Stimulated activated CD8-positive, alpha-beta memory T cell treated with anti-CD3 and anti-CD28 coated beads, Interleukin-12 subunit alpha, Interleukin-12 subunit beta, amount 100 ng/mL, for 4 hours (primary cell): ENCODE data around the gene MLPH.

Experiments used
- DNase-seq: peaks from one replicate; pipeline ENCODE4 v3.0.0-alpha.2; 2020; ENCODE audit warnings: low read depth

The MLPH gene

DNA sequence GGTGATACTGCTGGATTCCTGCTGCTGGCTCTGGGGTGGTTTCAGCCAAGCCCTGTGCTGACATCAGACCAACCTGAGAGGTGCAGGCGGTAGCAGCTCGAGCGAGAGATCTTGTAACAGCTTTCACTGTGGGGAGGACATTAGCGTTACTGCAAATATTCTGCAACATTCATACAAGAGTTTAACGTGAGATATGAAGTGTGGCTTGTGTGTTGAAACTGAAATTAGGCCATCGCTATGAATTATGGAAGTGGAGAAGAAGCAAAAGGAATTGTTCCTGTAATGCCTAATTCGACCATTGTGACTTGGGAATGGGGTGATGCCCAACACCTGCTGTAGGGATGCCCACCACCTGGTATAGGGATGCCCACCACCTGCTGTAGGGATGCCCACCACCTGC is 6.5 kb upstream of the MLPH start:
- no peak for DNase-seq

DNA sequence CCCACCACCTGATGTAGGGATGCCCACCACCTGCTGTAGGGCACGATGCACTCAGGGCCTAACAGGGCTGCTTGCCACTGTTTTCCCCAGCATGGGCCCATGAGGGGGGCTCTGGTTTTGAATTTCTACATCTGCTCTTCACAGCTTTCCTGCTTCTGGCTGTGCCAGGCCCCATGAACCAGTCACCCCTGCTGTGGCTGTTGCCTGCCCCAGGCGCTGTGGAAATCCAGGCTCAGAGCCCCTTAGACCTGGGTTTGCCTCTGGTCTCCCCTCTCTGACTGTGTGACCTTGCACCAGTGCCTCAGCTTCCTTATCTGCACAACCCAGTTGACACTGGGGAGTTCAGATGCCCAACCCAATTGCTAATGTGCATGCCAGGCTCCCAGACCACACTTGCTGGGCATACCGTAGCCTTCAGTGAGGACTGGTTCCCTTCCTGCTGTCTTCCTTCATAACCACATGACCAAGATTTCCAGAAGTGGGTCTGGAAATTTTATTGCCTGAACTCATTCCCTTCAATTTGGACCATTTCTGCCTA is 6.0 kb upstream of the MLPH start:
- DNase-seq, result no peak

- DNase-seq, result no peak
Observed at GRCh38 chr2:237482485-237482884, 4.6 kb upstream of the MLPH start.

- no peak for DNase-seq
Observed at GRCh38 chr2:237483018-237483731, 3.9 kb upstream of the MLPH start.

DNA sequence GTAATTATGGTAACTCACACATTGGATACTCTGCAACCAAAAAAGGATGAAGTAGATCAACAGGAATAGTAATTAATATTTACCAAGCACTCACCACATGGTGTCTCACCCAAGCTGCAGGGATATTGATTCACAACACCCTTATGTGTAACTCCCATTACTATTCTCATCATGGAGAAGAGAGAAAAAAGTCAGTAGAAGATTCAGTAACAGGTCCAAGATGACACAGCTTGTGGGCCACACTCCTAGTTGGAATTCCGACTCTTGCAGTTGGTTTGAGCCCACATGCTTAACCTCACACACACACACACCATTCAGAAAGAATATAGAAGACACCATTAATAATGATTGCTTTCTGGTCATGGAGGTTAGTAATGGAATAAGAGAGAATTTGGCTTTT is 1.7 kb upstream of the MLPH start:
- DNase-seq, result no peak

GRCh38 chr2:237485844-237486243 is 1.2 kb upstream of the MLPH start:
- DNase-seq, result no peak

- DNase-seq, result no peak
Observed at GRCh38 chr2:237486334-237486818, 675 bp upstream of the MLPH start.

- no peak for DNase-seq
Observed at GRCh38 chr2:237487496-237487895, 445 bp downstream of the MLPH start.

DNA sequence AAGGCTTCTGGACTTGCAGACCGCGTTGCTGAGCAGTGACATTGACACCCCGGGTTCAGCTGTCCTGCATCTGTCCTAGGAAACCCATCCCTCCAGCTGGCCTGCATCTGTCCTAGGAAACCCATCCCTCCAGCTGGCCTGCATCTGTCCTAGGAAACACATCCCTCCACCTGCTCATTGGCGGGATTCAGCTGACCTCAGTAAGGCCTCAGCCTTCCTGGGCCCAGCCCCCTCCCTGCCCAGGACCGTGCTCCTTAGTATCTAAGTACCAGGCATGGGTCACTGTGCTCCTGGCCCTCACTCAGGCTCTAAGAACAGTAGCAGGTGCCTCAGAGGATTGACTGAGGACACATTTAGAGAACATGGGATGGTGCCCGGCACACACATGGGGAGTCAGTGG is 1.2 kb downstream of the MLPH start:
- no peak for DNase-seq

GRCh38 chr2:237488901-237489860 is 2.1 kb downstream of the MLPH start:
- DNase-seq, result no peak

DNA sequence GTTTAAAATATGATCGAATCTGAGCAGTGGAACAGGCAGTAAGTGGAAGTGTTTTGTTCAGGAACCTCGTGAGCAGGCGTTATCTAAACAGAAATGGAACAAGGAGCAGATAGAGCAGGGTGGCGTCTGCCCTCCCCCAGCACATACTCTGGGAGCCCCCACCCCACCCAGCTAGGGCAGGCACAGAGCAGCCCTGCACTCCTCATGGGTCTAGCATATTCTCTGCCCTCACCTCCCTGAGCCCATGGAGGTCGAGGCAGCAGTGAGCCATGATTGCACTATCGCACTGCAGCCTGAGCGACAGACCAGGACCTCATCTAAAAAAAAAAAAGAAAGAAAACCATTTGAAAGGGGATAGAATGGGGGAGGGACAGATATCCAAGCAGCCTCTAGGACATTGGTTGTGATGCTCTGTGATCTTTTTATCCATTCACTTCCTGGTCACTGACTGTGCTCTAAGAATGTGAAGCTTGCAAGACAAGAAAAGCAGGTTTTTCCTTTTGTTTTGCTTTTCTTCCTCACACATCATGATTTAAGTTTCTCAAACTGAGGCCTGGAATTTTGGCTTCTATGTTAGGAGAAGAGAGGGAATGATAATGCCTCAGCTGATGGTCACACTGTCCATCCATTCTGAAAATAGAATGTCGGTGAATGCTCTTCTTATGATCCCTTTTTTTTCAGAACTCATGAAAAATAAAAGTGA is 3.1 kb downstream of the MLPH start:
- no peak for DNase-seq

GRCh38 chr2:237490795-237491194 is 3.7 kb downstream of the MLPH start:
- DNase-seq, result no peak

DNA sequence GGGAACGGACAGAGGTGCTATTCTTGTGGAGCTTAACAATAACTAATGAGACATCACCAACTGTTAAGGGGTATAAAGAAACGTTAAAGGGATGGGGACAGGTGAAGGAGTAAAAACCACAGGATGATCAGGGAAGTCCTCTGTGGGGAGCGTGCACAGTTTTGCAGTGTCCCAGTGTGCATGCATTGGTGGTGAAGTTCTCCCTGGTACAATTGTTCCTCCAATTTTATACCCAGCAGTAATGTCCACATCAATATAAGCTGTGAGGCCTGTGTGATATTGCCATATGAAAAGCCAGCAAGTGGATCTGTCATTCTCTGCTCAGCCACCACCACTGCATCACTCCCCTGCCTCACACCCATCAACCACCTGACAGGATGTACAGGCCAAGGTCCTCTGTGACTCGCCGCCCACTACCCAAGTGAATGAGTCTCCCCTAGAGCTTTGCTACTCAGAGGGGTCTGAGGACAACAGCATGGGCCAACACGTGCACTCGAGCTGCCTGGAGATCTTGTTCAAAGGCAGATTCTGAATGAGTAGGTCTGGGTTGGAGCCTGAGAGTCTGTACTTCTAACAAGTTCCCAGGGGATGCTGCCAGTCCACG is 4.6 kb downstream of the MLPH start:
- DNase-seq, result no peak

GRCh38 chr2:237492137-237492890 is 5.3 kb downstream of the MLPH start:
- no peak for DNase-seq

DNA sequence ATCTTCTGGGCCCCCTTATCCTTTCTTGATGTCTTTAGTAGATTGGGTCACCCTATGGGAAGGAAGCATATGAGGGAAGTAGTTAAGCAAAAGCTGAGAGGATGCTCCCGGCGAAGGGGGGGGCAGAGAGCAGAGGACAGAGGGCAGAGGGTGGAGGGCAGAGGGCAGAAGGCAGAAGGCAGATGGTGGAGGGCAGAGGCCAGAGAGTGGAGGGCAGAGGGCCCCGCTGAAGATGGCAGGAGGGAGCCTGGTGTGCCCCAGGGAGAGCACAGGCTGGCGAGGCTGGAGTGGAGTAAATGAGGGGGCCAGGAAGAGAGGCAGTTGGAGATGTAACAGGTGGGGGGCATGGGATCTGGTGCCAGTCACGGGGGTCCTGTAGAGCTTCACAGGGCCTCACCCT is 7.0 kb downstream of the MLPH start:
- DNase-seq, result no peak

GRCh38 chr2:237495521-237496117 is 8.6 kb downstream of the MLPH start:
- no peak for DNase-seq

- DNase-seq, result no peak
Observed at GRCh38 chr2:237496428-237496827, 9.4 kb downstream of the MLPH start.

GRCh38 chr2:237497009-237497837 is 10.2 kb downstream of the MLPH start:
- no peak for DNase-seq

- DNase-seq, result no peak
Observed at GRCh38 chr2:237497838-237498186, 10.8 kb downstream of the MLPH start.

GRCh38 chr2:237498341-237498740 is 11.3 kb downstream of the MLPH start:
- DNase-seq, result no peak
